ENCODE measurements around the gene GMPS.
"Not testable (repeated sequence)": the region's sequence is repeated elsewhere in the genome, so short reads cannot be mapped to it uniquely, and the experiment has no call there.

Gene GMPS

DNA sequence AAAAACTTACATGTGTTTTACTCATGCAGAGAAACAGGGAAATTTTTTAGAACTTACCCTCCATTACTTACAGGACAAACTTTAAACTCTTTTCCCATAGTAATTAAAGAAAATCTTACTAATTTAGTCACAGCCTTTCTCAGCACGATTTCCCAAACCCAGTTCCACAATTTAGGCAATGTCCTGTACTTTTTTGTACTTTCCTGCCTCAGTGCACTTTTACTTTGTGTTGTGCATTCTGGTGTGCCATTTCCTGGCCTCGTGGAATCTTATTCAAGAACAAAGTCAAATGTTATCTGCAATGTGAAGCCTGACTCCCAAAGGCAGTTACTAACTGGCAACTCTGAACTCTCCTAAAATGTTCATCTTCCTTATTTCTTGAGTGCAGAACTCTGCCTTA lies 18.1 kb upstream of the GMPS start:
- no peaks in the 10 kb centered on the region for H3K27me3 ChIP-seq (replicated peaks; ENCODE audit: control insufficient read depth, insufficient read depth, low read length)
- no peaks in the 10 kb centered on the region; the same call in 1 of the 2 replicates for H3K36me3 ChIP-seq (ENCODE audit: control insufficient read depth, insufficient read depth, low read length)
- DNase-seq (ENCODE audit: extremely low read depth, insufficient read length): no peak
- TF ChIP-seq, protein P1, sequence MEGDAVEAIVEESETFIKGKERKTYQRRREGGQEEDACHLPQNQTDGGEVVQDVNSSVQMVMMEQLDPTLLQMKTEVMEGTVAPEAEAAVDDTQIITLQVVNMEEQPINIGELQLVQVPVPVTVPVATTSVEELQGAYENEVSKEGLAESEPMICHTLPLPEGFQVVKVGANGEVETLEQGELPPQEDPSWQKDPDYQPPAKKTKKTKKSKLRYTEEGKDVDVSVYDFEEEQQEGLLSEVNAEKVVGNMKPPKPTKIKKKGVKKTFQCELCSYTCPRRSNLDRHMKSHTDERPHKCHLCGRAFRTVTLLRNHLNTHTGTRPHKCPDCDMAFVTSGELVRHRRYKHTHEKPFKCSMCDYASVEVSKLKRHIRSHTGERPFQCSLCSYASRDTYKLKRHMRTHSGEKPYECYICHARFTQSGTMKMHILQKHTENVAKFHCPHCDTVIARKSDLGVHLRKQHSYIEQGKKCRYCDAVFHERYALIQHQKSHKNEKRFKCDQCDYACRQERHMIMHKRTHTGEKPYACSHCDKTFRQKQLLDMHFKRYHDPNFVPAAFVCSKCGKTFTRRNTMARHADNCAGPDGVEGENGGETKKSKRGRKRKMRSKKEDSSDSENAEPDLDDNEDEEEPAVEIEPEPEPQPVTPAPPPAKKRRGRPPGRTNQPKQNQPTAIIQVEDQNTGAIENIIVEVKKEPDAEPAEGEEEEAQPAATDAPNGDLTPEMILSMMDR (IDR thresholded peaks at IDR 0.05; ENCODE audit: insufficient read depth, low read length, poor library complexity, severe bottlenecking): no peak
- peak overlapping the region; percentile 83 for H3K4me3 ChIP-seq (replicated peaks; ENCODE audit: low read depth, low read length)

DNA sequence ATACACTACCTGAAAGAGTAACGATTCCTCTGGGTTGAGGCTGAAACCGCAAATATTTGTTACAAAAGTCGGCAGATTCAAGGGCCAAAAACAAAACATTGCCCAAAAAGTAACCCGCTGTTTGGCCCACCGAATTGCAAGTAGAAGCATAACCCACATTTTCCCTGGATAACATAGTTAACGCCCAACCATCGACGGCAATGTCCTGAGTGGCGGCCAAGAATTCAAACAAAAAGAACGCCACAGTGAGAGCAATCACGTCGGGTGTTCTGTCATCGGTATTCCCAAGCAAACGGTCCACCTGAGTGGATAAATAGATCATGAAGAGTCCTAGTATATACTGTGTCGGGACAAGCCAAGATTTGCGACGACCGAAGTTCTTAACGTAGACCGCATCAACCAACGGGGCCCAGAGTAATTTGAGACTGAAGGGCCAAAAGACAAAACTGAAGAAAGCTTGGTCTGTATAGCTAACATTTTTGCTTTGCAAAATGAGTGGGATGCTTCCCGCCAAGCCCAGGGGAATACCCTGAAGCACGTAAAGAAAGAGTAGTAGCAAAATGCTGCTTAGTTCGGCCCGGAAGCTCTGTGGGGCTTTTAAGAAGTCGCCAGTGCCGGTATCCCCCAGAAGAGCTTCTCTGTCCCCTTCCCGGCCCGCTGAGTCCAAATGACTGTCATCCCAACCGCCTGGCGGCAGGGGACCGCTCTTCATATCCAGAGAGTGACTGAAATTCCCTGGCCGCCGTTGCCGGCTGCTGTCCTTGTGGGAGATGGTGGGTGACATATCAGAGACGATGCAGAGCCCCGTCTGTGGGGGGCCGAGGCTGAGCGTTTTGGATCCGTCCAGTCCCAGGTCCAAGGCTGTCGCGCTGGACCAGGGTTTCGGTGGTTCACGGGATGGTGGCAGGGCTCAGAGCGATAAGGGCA lies 17.0 kb upstream of the GMPS start:
- DNase-seq (ENCODE audit: extremely low read depth, insufficient read length): no peak
- TF ChIP-seq, protein P1 (IDR thresholded peaks at IDR 0.05; ENCODE audit: insufficient read depth, low read length, poor library complexity, severe bottlenecking): no peak
- H3K4me3 ChIP-seq (replicated peaks; ENCODE audit: low read depth, low read length): peak overlapping the region; percentile 83
- no peaks in the 10 kb centered on the region for H3K27me3 ChIP-seq (replicated peaks; ENCODE audit: control insufficient read depth, insufficient read depth, low read length)
- no peaks in the 10 kb centered on the region; the same call in 1 of the 2 replicates for H3K36me3 ChIP-seq (ENCODE audit: control insufficient read depth, insufficient read depth, low read length)

DNA sequence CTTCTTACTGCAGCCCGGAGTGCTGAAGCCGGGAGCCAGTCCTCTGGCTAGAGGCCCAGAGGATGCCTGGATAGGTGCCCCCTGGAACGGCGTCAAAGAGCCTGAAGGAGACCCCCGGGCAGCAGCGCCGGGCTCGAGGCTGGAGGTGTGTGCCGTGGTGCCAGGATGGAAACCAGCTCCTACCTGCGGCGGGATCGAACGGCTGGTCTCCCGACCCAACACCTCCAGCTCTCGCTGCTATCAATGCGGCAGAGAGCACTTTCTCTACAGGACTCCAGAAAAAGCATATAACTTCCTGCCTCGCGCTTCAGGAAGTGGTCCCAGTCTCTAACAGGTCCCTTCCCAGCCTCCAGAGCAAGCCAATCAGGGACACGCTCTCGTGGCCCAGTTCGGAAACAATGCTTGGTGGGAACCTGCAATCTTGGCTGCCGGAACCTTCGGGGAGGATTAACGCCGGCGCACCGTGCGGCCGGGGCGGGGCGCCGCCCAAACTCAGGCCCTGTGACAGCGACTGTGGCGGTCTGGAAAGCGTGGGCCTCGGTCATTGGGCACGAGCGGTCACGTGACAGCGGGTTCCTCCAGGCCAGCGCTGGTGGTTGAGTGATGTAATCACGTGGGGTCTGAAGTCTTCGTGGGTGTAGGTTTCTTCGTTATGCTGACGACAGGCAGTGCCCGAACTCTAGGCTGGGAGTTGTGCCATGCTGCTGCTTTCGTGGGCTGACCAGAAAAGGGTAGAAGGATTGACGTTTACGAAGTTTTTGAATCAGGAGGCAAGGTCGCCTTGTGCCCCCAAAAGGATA lies 16.1 kb upstream of the GMPS start, which contains the start of gene SLC33A1:
SLC33A1 (minus strand) TSS at position 287 of the 800 bp plus-strand sequence. CDS start 430 bp downstream, outside the sequence.
- Histone ChIP-seq H3K27me3 (replicated peaks; ENCODE audit: control insufficient read depth, insufficient read depth, low read length) (no peaks in the 10 kb centered on the region), H3K36me3 (ENCODE audit: control insufficient read depth, insufficient read depth, low read length) (no peaks in the 10 kb centered on the region; the same call in 1 of the 2 replicates), H3K4me3 (replicated peaks; ENCODE audit: low read depth, low read length) (peak within 1 kb of the TSS; percentile 83)
- TF ChIP-seq, protein P1 (IDR thresholded peaks at IDR 0.05; ENCODE audit: insufficient read depth, low read length, poor library complexity, severe bottlenecking): no peak
- peak; percentile 100 for DNase-seq (ENCODE audit: extremely low read depth, insufficient read length)

DNA sequence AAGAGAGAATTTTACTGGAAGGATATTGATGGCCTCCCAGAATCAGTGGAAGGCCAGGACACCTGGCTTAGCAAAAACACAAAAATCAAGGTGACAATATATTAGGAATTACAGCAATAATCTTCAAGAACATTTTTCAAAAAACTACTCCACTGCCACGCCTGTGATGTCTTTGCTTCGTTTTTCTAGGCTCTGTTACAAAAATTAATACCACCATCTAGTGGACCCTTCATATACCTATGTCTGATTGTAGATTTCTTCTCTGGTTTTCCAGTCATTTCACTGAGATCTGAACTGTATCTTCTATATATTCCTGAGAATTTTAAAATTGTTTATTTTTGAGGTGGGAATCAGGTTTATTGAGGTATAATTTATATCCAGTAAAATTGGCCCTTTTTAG lies 10.6 kb upstream of the GMPS start:
- H3K4me3 ChIP-seq (replicated peaks; ENCODE audit: low read depth, low read length): no peak overlapping the region
- no peaks in the 10 kb centered on the region for H3K36me3 ChIP-seq (ENCODE audit: control insufficient read depth, insufficient read depth, low read length)
- H3K27me3 ChIP-seq (replicated peaks; ENCODE audit: control insufficient read depth, insufficient read depth, low read length): no peaks in the 10 kb centered on the region
- TF ChIP-seq, protein P1 (IDR thresholded peaks at IDR 0.05; ENCODE audit: insufficient read depth, low read length, poor library complexity, severe bottlenecking): peak; percentile 28
- no peak for DNase-seq (ENCODE audit: extremely low read depth, insufficient read length)

DNA sequence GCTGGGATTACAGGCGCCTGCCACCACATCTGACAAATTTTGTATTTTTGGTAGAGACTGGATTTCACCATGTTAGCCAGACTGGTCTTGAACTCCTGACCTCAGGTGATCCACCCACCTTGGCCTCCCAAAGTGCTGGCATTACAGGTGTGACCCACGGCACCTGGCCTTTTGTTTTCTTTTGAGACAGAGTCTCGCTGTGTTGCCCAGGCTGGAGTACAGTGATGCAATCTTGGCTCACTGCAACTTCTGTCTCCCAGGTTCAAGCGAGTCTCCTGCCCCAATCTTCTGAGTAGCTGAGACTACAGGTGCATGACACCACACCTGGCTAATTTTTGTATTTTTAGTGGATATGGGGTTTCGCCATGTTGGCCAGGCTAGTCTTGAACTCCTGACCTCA lies 10.0 kb upstream of the GMPS start:
- H3K27me3 ChIP-seq (replicated peaks; ENCODE audit: control insufficient read depth, insufficient read depth, low read length); DNase-seq (ENCODE audit: extremely low read depth, insufficient read length): not testable (repeated sequence)

More for the DNA sequence above, 10.0 kb upstream of the GMPS start:
- H3K4me3 ChIP-seq (replicated peaks; ENCODE audit: low read depth, low read length); H3K36me3 ChIP-seq (ENCODE audit: control insufficient read depth, insufficient read depth, low read length): not testable (repeated sequence)
